Activated naive CD4-positive, alpha-beta T cell treated with anti-CD3 and anti-CD28 coated beads for 36 hours (primary cell): Measurements from ENCODE around the gene RPP21. TPM values are rescaled to one million over a fixed set of nuclear protein-coding genes. Genes with fewer than 3 reads are reported as not detected.

ENCODE experiments used
- CTCF ChIA-PET: fragments of 350-600 bp; sonication (Branson Sonifier 250); formaldehyde crosslinking; loops from one replicate; lab custom pipeline; 2021; ENCODE audit warnings: antibody characterized with exemption; lab: Charles Lee
- DNase-seq: peaks from one replicate; pipeline ENCODE4 v3.0.0-alpha.2; 2020
- H3K27ac Mint-ChIP-seq: one replicate; pipeline ENCODE4 v1.8.0; 2021; ENCODE audit warnings: mild to moderate bottlenecking, mixed read lengths
- H3K27me3 Mint-ChIP-seq: one replicate; pipeline ENCODE4 v1.8.0; 2021; ENCODE audit warnings: low read depth, mixed read lengths
- H3K36me3 Mint-ChIP-seq: one replicate; pipeline ENCODE4 v1.8.0; 2021; ENCODE audit warnings: low read depth, mixed read lengths
- H3K4me1 Mint-ChIP-seq: one replicate; pipeline ENCODE4 v1.8.0; 2021; ENCODE audit warnings: low read depth, mixed read lengths
- H3K4me3 Mint-ChIP-seq: one replicate; pipeline ENCODE4 v1.8.0; 2021; ENCODE audit warnings: mild to moderate bottlenecking, moderate library complexity, mixed read lengths
- H3K9me3 Mint-ChIP-seq: one replicate; pipeline ENCODE4 v1.8.0; 2021; ENCODE audit warnings: mixed read lengths
- intact Hi-C: fragments of 100-400 bp; cut with micrococcal nuclease; formaldehyde crosslinking; loops from one replicate; pipeline ENCODE4 v1.15.1; 2023
- total RNA-seq, 2 experiments: library from RNA; stranded (reverse); gene quantifications; one replicate each; pipeline ENCODE4 v1.2.3, GENCODE V29; 2021

RPP21 gene
- total RNA-seq, 2 experiments from 2014 or later = 44.8 to 45.0 TPM

DNA sequence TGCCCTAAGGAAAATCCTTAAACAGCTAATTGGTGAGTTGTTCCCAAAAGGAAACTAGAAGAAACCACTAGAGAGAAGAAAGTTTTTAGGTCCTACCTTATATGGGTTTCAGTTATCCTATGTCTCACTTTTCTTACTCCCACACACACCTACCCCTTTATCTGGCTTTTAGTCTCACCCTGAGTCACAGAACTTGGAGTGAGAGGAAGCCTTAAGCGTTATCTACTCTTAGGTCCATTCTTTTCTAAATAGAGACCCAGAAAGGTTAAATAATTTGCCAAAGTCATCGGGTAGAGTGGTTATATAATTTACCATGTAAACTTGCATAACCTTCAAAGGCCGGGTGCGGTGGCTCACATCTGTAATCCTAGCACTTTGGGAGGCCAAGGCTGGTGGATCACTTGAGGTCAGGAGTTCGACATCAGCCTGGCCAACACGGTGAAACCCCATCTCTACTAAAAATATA is 4.3 kb upstream of the RPP21 start:
- H3K9me3 Mint-ChIP-seq = no peaks in the 10 kb centered on the region
- no peak overlapping the region for H3K27ac Mint-ChIP-seq
- no peak for DNase-seq
- peaks cover 18% of the 10 kb centered on the region for H3K4me1 Mint-ChIP-seq
- CTCF ChIA-PET = no interaction called here
- intact Hi-C loops = loop anchor here (10.0 kb wide), 1 partner anchor 814 kb away; the partner anchor contains the start of genes CCHCR1 and TCF19
- peaks cover 30% of the 10 kb centered on the region for H3K36me3 Mint-ChIP-seq
- no peak overlapping the region for H3K4me3 Mint-ChIP-seq
- H3K27me3 Mint-ChIP-seq = no peaks in the 10 kb centered on the region

DNA sequence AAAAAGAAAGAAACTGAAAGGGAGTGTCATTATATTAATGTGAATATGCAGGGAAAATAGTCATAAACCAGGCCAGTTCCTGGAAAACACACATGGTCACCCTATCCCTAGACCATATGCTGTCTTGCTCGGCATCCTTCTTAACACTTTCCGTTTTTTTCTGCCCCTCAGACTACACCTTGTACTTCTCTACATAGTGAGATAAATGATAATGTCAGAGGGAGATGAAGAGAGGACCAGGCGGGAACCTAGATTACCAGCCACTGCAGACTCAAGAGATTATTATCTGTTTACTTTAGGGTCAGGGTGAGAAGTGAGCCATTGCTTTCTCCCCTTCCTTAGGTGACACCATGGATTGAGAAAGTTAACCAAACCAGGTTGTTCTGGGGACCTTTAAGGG is 3.7 kb upstream of the RPP21 start:
- peaks cover 32% of the 10 kb centered on the region for H3K36me3 Mint-ChIP-seq
- H3K27me3 Mint-ChIP-seq = no peaks in the 10 kb centered on the region
- no peak for DNase-seq
- CTCF ChIA-PET = no interaction called here
- intact Hi-C loops = loop anchor here (10.0 kb wide), 1 partner anchor 814 kb away; the partner anchor contains the start of genes CCHCR1 and TCF19
- H3K4me3 Mint-ChIP-seq = no peak overlapping the region
- H3K9me3 Mint-ChIP-seq = no peaks in the 10 kb centered on the region
- no peak overlapping the region for H3K27ac Mint-ChIP-seq
- peaks cover 24% of the 10 kb centered on the region for H3K4me1 Mint-ChIP-seq

DNA sequence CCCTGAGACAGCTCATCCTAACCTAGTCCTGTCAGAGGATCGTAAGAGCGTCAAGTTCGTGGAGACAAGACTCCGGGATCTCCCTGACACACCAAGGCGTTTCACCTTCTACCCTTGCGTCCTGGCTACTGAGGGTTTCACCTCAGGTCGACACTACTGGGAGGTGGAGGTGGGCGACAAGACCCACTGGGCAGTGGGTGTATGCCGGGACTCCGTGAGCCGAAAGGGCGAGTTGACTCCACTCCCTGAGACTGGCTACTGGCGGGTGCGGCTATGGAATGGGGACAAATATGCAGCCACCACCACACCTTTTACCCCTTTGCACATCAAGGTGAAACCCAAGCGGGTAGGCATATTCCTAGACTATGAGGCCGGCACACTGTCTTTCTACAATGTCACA is 3.2 kb upstream of the RPP21 start:
- intact Hi-C loops = loop anchor here (10.0 kb wide), 1 partner anchor 813 kb away; the partner anchor contains the start of genes CCHCR1 and TCF19
- CTCF ChIA-PET = no interaction called here
- H3K36me3 Mint-ChIP-seq = peaks cover 29% of the 10 kb centered on the region
- H3K4me1 Mint-ChIP-seq = peaks cover 27% of the 10 kb centered on the region
- no peak overlapping the region for H3K4me3 Mint-ChIP-seq
- H3K27ac Mint-ChIP-seq = no peak overlapping the region
- no peaks in the 10 kb centered on the region for H3K9me3 Mint-ChIP-seq
- no peak for DNase-seq
- H3K27me3 Mint-ChIP-seq = no peaks in the 10 kb centered on the region

DNA sequence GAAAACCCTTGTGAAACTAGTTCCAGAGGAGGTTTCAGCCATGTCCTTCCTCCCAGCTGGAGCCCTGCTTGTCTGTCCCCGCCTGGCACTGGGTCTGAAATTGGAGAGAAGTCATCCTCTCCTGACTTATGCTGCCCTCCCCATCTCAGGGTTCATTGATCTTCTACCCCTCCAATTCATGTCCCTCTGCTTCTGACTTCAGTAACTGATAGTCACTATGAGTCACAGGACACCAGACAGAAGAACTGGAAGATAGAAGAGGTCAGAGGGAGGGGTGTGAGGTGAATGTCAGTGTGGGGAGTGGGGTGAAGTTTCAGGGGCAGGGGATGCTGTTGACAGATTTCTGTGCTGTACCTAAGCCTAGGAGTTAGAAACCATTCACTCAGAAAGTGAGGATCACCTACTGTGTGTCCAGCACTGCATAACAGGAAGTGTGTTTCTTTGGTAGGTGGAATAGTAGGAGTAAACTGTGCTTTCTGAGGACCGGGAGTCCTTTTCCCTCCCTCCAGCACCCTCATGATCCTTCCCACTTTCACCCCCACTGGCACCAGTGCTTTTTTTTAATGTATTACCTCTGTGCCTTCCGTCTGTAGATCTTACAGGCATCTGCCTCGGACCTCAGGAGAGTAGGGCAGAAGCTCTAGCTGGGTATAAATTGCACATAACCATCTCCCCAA is 627 bp upstream of the RPP21 start:
- H3K27me3 Mint-ChIP-seq = no peaks in the 10 kb centered on the region
- H3K27ac Mint-ChIP-seq = peak overlapping the region; percentile 86
- CTCF ChIA-PET = interaction anchor here (0.8 kb wide), 1 partner anchor 188 kb away, joined by 3 read pairs; no protein-coding TSS in a partner anchor
- peak overlapping the region; percentile 87 for H3K4me3 Mint-ChIP-seq
- intact Hi-C loops = loop anchor here (2.0 to 10.0 kb wide), 2 partner anchors 212 to 810 kb away; partner anchors contain the start of genes CCHCR1, GNL1, PRR3 and TCF19
- no peaks in the 10 kb centered on the region for H3K9me3 Mint-ChIP-seq
- no peak for DNase-seq
- peaks cover 35% of the 10 kb centered on the region for H3K4me1 Mint-ChIP-seq
- H3K36me3 Mint-ChIP-seq = peaks cover 28% of the 10 kb centered on the region

DNA sequence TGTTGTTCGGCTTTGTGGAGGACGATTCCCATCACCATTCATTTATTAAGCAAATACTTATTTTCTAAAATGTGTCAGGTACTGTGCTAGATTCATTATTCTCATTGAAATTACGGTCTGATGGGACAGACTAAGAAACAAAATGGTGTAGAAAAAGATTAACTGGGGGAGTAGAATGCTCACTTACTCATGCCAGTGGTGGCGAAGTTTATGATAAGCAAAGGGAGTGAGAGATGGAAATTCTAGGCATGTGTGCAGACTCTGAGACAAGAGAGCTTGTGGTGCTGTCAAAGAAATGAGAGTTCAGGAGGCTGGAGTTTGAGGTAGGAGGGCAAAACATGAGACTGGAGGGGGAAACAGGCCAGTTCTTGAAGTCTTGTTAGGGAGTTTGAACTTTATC is 896 bp downstream of the RPP21 start:
- Mint-ChIP-seq H3K27me3 (no peaks in the 10 kb centered on the region), H3K4me1 (peaks cover 36% of the 10 kb centered on the region), H3K9me3 (no peaks in the 10 kb centered on the region), H3K4me3 (peak overlapping the region; percentile 87), H3K27ac (no peak overlapping the region), H3K36me3 (peaks cover 18% of the 10 kb centered on the region)
- intact Hi-C loops = loop anchor here (1.0 to 10.0 kb wide), 6 partner anchors 20 to 809 kb away; partner anchors contain the start of genes CCHCR1, GNL1, PRR3 and TCF19
- CTCF ChIA-PET = interaction anchor here (0.6 kb wide), 1 partner anchor 1211 kb away, joined by 4 read pairs; no protein-coding TSS in a partner anchor
- DNase-seq = no peak

DNA sequence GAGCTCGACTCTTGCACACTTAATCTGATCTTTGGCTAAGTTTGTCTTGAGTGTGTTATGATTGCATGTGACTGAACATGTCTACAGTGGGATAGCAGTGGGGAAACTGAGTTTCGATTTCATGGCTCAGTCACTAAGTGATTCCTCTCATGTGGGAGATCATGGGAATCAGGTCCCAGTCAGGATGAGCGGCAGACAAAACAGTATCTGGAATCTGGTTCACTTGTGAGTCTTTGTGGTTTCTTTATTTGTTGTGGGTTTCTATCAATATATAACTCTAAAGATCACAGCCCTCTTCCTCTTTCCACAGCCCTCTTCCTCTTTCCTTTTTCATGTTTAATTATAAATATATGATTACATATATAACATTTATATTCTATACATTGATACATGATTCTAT is 4.0 kb downstream of the RPP21 start:
- Mint-ChIP-seq H3K27me3 (no peaks in the 10 kb centered on the region), H3K36me3 (peaks cover 9% of the 10 kb centered on the region), H3K4me3 (no peak overlapping the region), H3K9me3 (no peaks in the 10 kb centered on the region), H3K4me1 (peaks cover 36% of the 10 kb centered on the region), H3K27ac (no peak overlapping the region)
- CTCF ChIA-PET = no interaction called here
- intact Hi-C loops = loop anchor here (1.0 to 10.0 kb wide), 3 partner anchors 112 to 806 kb away; partner anchors contain the start of genes CCHCR1 and TCF19
- no peak for DNase-seq

DNA sequence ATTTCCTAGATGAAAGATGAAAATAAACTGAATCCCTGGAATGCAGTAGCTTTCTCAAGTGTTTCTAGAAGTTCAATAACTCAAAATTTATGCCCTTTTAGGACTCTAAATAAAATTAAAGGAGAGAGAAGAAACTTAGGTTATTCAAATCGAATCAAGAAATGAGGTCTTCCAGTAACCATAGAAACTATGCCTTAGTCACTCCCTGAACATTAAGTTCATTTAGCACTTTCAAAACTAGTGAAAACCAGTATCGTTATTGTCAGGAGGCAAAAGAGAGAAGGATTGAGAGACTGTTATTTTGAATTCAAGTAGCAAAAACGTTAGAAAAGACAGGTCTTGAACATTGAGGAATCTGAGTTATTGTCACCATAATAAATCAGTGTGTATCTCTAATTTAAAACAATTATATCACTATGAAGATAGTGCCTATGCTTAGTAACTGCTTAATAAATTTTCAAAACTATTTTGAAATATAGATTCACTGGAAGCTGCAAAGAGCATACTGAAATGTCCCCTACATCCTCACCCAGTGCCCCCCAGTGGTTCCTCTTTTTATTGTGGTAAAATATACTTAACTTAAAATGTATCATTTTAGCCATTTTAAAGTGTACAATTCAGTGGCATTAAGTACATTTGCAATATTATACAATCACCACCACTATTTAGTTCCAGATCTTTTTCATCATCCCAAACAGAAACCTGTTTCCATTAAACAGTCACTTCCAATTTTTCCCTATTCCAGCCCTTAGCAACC is 4.6 kb downstream of the RPP21 start:
- CTCF ChIA-PET = no interaction called here
- Mint-ChIP-seq H3K4me1 (peaks cover 31% of the 10 kb centered on the region), H3K4me3 (no peak overlapping the region), H3K27me3 (peaks cover 1% of the 10 kb centered on the region), H3K36me3 (peaks cover 9% of the 10 kb centered on the region), H3K27ac (no peak overlapping the region), H3K9me3 (no peaks in the 10 kb centered on the region)
- intact Hi-C loops = loop anchor here (1.0 to 10.0 kb wide), 3 partner anchors 112 to 805 kb away; partner anchors contain the start of genes CCHCR1 and TCF19
- no peak for DNase-seq

DNA sequence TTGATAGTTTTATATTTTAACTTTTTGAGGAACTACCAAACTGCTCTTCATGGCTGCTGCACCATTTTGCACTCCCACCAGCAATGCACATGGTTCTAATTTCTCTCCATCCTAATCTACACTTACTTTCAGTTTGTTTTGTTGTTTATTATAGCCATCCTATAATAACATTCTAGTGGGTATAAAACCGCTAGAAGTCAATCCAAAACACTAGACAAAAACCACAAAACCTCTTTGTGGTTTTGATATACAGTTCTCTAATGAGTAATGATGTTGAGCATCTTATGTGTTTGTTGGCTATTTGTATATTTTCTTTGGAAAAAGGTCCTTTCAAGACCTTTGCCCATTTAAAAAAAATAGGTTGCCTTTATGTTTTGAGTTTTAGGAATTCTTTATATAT is 5.6 kb downstream of the RPP21 start:
- Mint-ChIP-seq H3K9me3 (no peaks in the 10 kb centered on the region), H3K27me3 (peaks cover 7% of the 10 kb centered on the region), H3K36me3 (peaks cover 9% of the 10 kb centered on the region), H3K4me3 (no peak overlapping the region), H3K4me1 (peaks cover 28% of the 10 kb centered on the region), H3K27ac (no peak overlapping the region)
- intact Hi-C loops = no loop called here
- CTCF ChIA-PET = no interaction called here
- DNase-seq = no peak

DNA sequence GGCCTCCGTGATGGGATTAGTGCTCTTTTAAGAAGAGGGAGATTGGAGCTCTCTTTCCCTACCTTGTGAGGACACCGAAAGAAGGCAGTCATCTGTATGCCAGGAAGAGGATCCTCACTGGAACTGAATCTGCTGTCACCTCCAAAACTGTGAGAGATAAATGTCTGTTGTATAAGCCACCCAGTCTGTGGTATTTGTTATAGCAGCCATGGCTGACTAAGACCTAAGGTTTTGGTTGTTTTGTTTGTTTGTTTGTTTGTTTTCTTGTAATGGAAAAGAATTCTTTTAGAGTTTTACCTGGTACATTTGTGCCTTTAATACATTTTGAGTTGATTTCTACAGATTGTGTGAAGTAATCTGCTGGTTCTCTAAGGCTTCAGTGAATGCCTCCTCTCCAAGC is 7.6 kb downstream of the RPP21 start:
- Mint-ChIP-seq H3K36me3 (no peaks in the 10 kb centered on the region), H3K27me3 (peaks cover 8% of the 10 kb centered on the region), H3K4me3 (no peak overlapping the region), H3K9me3 (no peaks in the 10 kb centered on the region), H3K27ac (peak overlapping the region; percentile 15), H3K4me1 (peaks cover 18% of the 10 kb centered on the region)
- DNase-seq = no peak
- CTCF ChIA-PET = no interaction called here
- intact Hi-C loops = no loop called here

DNA sequence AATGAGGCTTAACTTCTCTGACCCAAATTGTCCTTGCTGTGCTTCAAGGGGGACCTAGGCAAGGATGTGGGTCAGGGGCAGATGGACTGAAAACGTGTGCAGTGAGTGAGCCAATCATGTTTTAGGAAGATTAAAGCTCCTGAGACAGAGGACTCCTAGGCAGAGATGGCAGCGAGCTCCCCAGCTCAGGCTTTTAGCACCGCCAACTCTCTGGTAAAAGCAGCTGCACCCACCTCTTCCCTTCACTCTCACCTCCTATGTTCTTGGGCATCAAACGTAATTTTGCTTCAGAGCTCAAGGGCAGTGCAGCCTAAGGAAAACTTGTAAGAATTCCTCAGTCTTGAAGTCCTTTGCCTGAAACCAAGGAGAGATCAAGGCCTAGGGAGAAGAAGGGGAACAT is 10.3 kb downstream of the RPP21 start:
- CTCF ChIA-PET = interaction anchor here (1.1 to 1.6 kb wide), 2 partner anchors 42 to 96 kb away, joined by 3 to 6 read pairs; no protein-coding TSS in a partner anchor
- peaks cover 24% of the 10 kb centered on the region for H3K27me3 Mint-ChIP-seq

DNA sequence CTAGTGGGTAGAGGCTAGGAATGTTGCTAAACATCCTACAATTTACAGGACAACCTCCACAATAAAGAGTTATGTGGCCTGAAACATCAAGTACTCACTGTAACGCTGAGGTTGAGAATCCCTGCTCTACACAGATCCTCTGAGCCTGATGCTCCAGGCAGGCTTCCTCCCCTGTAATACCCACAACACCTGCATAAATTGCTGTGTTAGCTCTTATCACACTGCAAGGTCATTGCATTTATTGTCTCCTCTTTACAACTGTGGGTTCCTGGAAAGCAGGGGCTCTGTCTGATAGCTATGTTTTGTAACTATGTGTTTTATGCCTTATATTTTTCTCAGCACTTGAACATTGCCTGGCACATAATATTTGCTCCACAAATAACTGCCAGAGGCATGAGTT is 11.6 kb downstream of the RPP21 start:
- no peak overlapping the region for H3K4me3 Mint-ChIP-seq
- intact Hi-C loops = loop anchor here (5.0 kb wide), 1 partner anchor 96 kb away; no protein-coding TSS in a partner anchor
- H3K36me3 Mint-ChIP-seq = no peaks in the 10 kb centered on the region
- no peaks in the 10 kb centered on the region for H3K9me3 Mint-ChIP-seq
- DNase-seq = no peak
- peaks cover 4% of the 10 kb centered on the region for H3K4me1 Mint-ChIP-seq
- CTCF ChIA-PET = interaction anchor here (0.6 to 1.6 kb wide), 5 partner anchors 9 to 551 kb away, joined by 3 to 6 read pairs (median 4); no protein-coding TSS in a partner anchor
- no peak overlapping the region for H3K27ac Mint-ChIP-seq
- peaks cover 30% of the 10 kb centered on the region for H3K27me3 Mint-ChIP-seq

More for the DNA sequence above, 10.3 kb downstream of the RPP21 start:
- intact Hi-C loops = loop anchor here (5.0 kb wide), 1 partner anchor 97 kb away; no protein-coding TSS in a partner anchor
- Mint-ChIP-seq H3K4me3 (no peak overlapping the region), H3K9me3 (no peaks in the 10 kb centered on the region), H3K27ac (no peak overlapping the region), H3K36me3 (no peaks in the 10 kb centered on the region), H3K4me1 (peaks cover 7% of the 10 kb centered on the region)
- DNase-seq = no peak
